OCI-LY1 (cell line): ENCODE data around the gene IRF5.

Experiments
- EZH2 ChIP-seq: fragments of 200-600 bp; sonication (generic), shearing (Covaris generic); IDR thresholded peaks from 2 replicates; pipeline ENCODE4 v1.8.0; 2017; ENCODE audit warnings: borderline replicate concordance, mixed run types, mild to moderate bottlenecking, antibody characterized with exemption, low read length, moderate library complexity, mixed read lengths
- TF ChIP-seq, protein P1 (sequence below): fragments of 200-600 bp; sonication (generic), shearing (Covaris generic); IDR thresholded peaks from 2 replicates; pipeline ENCODE4 v1.5.1; 2017; ENCODE audit warnings: mild to moderate bottlenecking, antibody characterized with exemption, low read length, moderate library complexity, mixed read lengths

DNA sequence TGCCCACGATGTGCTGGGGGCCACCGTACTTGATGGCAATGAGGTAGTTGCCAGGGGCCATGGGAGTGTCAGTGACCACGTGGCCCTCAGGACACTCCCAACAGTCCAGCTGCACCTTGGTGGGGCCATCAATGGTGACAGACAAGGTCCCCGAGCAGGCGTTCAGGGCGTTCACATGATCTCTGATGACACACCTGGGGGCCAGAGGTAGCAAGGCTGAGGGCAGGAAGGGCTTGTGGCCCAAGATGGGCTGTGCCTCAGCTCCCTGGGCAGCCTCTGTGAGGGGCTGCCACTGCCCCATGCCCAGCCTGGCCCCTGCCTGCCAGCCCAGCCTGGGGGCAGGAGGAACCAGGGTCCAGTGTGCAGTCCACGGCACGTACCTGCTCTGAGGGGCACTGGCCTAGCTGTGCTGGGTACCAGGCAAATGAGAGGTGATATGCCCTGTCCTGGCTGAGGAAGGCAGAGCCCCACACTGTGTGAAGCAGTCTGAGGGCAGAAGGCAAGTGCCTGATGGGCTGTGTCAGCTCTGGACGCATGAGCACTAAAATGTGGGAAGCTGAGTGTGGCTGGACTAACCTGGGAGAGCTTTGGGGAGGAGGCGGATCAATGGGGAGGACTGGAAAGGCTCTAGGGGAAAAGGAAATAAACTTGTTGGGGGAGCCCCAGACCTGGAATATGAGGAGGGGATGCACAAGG lies 23.7 kb upstream of the IRF5 start:
- TF ChIP-seq, protein P1, sequence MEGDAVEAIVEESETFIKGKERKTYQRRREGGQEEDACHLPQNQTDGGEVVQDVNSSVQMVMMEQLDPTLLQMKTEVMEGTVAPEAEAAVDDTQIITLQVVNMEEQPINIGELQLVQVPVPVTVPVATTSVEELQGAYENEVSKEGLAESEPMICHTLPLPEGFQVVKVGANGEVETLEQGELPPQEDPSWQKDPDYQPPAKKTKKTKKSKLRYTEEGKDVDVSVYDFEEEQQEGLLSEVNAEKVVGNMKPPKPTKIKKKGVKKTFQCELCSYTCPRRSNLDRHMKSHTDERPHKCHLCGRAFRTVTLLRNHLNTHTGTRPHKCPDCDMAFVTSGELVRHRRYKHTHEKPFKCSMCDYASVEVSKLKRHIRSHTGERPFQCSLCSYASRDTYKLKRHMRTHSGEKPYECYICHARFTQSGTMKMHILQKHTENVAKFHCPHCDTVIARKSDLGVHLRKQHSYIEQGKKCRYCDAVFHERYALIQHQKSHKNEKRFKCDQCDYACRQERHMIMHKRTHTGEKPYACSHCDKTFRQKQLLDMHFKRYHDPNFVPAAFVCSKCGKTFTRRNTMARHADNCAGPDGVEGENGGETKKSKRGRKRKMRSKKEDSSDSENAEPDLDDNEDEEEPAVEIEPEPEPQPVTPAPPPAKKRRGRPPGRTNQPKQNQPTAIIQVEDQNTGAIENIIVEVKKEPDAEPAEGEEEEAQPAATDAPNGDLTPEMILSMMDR, result no peak
- TF ChIP-seq EZH2, result no peak
